OCI-LY7 (cell line): ENCODE results near the gene KBTBD4. TPM values are rescaled to one million over a fixed set of nuclear protein-coding genes. Genes with fewer than 3 reads are reported as not detected.

Source experiments
- BruUV-seq: library from RNA; stranded (reverse); fragments of 400-500 nt; replicated peaks from 2 replicates; lab custom pipeline; 2021; lab: Mats Ljungman, UMichigan
- CTCF ChIA-PET: fragments of 300-600 bp; sonication (Branson Sonifier 250); formaldehyde crosslinking; loops from one replicate; lab custom pipeline; 2022; ENCODE audit warnings: antibody characterized with exemption; ENCODE audit not compliant: unreplicated experiment; lab: Charles Lee
- POLR2A ChIA-PET: fragments of 300-600 bp; sonication (Branson Sonifier 250); formaldehyde crosslinking; loops from one replicate; lab custom pipeline; 2022; ENCODE audit warnings: antibody characterized with exemption; lab: Charles Lee
- DNase-seq: peaks from one replicate; pipeline ENCODE4 v3.0.0-alpha.2; 2015; ENCODE audit warnings: low spot score
- H2AFZ ChIP-seq: fragments of 200-600 bp; sonication (generic), shearing (Covaris generic); 2 replicates; pipeline ENCODE4 v1.6.1; 2014; ENCODE audit warnings: mild to moderate bottlenecking, antibody characterized with exemption, low read length, moderate library complexity
- H3K27ac ChIP-seq: fragments of 200-600 bp; sonication (generic); 2 replicates; pipeline ENCODE4 v1.5.1; 2014; ENCODE audit warnings: mixed run types, low read depth, mild to moderate bottlenecking, moderate library complexity, low read length, inconsistent platforms; ENCODE audit not compliant: poor library complexity, severe bottlenecking
- H3K36me3 ChIP-seq: fragments of 200-600 bp; sonication (generic); 2 replicates; pipeline ENCODE4 v1.6.1; 2014; ENCODE audit warnings: mild to moderate bottlenecking, antibody characterized with exemption, low read length, moderate library complexity, mixed read lengths; ENCODE audit not compliant: insufficient read depth
- H3K4me1 ChIP-seq: fragments of 200-600 bp; sonication (generic); 2 replicates; pipeline ENCODE4 v1.5.1; 2014; ENCODE audit warnings: mild to moderate bottlenecking, low read length; ENCODE audit not compliant: insufficient read depth, poor library complexity, severe bottlenecking
- H3K4me2 ChIP-seq: fragments of 200-600 bp; sonication (generic); 2 replicates; pipeline ENCODE4 v1.6.1; 2014; ENCODE audit warnings: mild to moderate bottlenecking, low read length
- H3K4me3 ChIP-seq: fragments of 200-600 bp; sonication (generic); 2 replicates; pipeline ENCODE4 v1.5.1; 2014; ENCODE audit warnings: mild to moderate bottlenecking, low read depth, low read length; ENCODE audit not compliant: poor library complexity, severe bottlenecking
- H3K79me2 ChIP-seq: fragments of 200-600 bp; sonication (generic); 2 replicates; pipeline ENCODE4 v1.6.1; 2016; ENCODE audit warnings: low read depth, mild to moderate bottlenecking, low read length, moderate library complexity, mixed read lengths; ENCODE audit not compliant: insufficient read depth
- H3K9me2 ChIP-seq: fragments of 200-600 bp; sonication (generic); 2 replicates; pipeline ENCODE4 v1.6.1; 2016; ENCODE audit warnings: mild to moderate bottlenecking, low read length, mixed read lengths; ENCODE audit not compliant: insufficient read depth
- H3K9me3 ChIP-seq: fragments of 200-600 bp; sonication (generic); 2 replicates; pipeline ENCODE4 v1.6.1; 2014; ENCODE audit warnings: mild to moderate bottlenecking, mixed run types, low read length, mixed read lengths
- H4K20me1 ChIP-seq: fragments of 200-600 bp; sonication (generic); 2 replicates; pipeline ENCODE4 v1.6.1; 2014; ENCODE audit warnings: mild to moderate bottlenecking, antibody characterized with exemption, low read length, moderate library complexity, mixed read lengths; ENCODE audit not compliant: insufficient read depth
- EZH2phosphoT487 ChIP-seq: fragments of 200-600 bp; sonication (generic); IDR thresholded peaks from 2 replicates; pipeline ENCODE4 v1.6.1; 2018; ENCODE audit warnings: low read depth, borderline replicate concordance, mild to moderate bottlenecking, mixed run types, antibody characterized with exemption, low read length, moderate library complexity, mixed read lengths
- intact Hi-C: fragments of 100-400 bp; cut with micrococcal nuclease; formaldehyde crosslinking; loops from one replicate; pipeline ENCODE4 v1.10.0; 2022; ENCODE audit not compliant: unreplicated experiment
- total RNA-seq, 2 experiments: library from RNA; depleted of rRNA in 1 of 2; stranded (reverse); fragments of >200 nt in 1 of 2; shearing (Covaris generic) in 1 of 2; gene quantifications; 2 replicates each; pipeline ENCODE4 v1.2.3, GENCODE V29; 2014 to 2022
- TF ChIP-seq, protein P1 (sequence below): fragments of 200-600 bp; sonication (generic); conservative IDR thresholded peaks from 2 replicates; pipeline ENCODE4 v1.5.1; 2014; ENCODE audit warnings: mild to moderate bottlenecking, antibody characterized with exemption, low read length, moderate library complexity, mixed read lengths

The KBTBD4 gene
- total RNA-seq, 2 experiments from 2014 or later, result 18.4 to 25.2 TPM

DNA sequence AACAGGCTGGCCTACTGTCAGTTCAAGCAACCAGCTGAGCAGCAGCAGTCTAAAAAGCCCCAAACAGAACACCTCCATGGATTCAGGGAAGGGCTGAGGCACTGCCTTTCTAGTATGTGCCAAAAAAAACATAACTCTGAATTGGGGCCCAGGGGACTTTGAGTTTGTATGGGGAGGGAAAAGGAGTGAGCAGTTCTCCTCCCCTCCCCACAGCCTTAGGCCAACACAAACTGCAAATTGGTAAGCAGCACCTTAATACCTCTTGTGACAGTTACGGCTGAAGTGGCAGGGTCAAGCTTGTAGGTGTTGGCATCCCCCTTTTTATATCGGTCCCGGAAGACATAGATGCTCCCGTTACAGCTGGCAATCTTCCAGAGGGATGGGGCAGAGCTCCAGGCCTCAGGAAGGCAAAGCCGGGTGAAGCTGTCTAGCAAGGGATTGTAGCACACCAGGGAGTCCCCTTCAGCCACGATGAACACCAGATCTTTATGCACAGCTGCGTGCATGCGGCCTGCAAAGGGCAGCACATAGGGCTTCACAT lies 6.0 kb downstream of the KBTBD4 start:
- Histone ChIP-seq H3K36me3 (peaks cover 86% of the 10 kb centered on the region), H3K9me2 (no peaks in the 10 kb centered on the region), H3K9me3 (no peaks in the 10 kb centered on the region), H3K4me2 (no peak overlapping the region), H3K79me2 (peaks cover 10% of the 10 kb centered on the region), H3K4me3 (no peak overlapping the region), H3K27ac (no peak overlapping the region), H4K20me1 (no peaks in the 10 kb centered on the region), H3K4me1 (peaks cover 8% of the 10 kb centered on the region), H2AFZ (no peak overlapping the region)
- POLR2A ChIA-PET, result interaction anchor here (0.6 kb wide), 1 partner anchor 226 kb away, joined by 4 read pairs; no protein-coding TSS in a partner anchor
- no peak for DNase-seq
- intact Hi-C loops, result loop anchor here (10.0 kb wide), 1 partner anchor 142 kb away; the partner anchor contains the start of gene AGBL2
- CTCF ChIA-PET, result no interaction called here
- no peak for TF ChIP-seq EZH2phosphoT487
- no TSS peak for BruUV-seq

DNA sequence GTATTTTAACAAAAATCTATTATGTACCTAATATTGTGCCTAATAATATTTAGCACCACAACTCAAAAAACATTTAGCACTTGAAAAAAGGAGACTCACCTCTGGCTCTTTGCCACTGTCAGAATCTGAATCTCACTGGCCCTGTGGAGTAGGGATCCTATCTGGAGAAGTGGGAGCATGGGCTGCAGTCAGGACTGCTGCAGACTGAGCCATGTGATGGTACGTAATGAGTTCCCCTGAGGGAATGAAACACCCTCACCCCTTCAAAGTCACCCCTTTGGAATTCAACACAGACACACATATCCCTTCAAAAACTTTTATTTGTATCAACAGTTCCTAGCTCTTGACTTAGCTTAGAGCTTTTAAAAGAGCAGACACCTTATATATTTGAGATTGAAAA lies 6.9 kb downstream of the KBTBD4 start:
- intact Hi-C loops, result loop anchor here (10.0 kb wide), 1 partner anchor 143 kb away; the partner anchor contains the start of gene AGBL2
- ChIA-PET POLR2A (interaction anchor here (0.9 kb wide), 1 partner anchor 10 kb away, joined by 3 read pairs; no protein-coding TSS in a partner anchor), CTCF (no interaction called here)
- H3K36me3 ChIP-seq, result peaks cover 77% of the 10 kb centered on the region
- BruUV-seq, result no TSS peak
- no peaks in the 10 kb centered on the region for H3K4me1 ChIP-seq
- H3K9me2 ChIP-seq, result no peaks in the 10 kb centered on the region
- no peaks in the 10 kb centered on the region for H3K9me3 ChIP-seq
- H3K79me2 ChIP-seq, result peaks cover 2% of the 10 kb centered on the region; the same call in 1 of the 2 replicates
- H3K4me3 ChIP-seq, result no peak overlapping the region
- H3K4me2 ChIP-seq, result no peak overlapping the region
- H3K27ac ChIP-seq, result no peak overlapping the region
- no peaks in the 10 kb centered on the region for H4K20me1 ChIP-seq
- DNase-seq, result no peak
- TF ChIP-seq, protein P1, sequence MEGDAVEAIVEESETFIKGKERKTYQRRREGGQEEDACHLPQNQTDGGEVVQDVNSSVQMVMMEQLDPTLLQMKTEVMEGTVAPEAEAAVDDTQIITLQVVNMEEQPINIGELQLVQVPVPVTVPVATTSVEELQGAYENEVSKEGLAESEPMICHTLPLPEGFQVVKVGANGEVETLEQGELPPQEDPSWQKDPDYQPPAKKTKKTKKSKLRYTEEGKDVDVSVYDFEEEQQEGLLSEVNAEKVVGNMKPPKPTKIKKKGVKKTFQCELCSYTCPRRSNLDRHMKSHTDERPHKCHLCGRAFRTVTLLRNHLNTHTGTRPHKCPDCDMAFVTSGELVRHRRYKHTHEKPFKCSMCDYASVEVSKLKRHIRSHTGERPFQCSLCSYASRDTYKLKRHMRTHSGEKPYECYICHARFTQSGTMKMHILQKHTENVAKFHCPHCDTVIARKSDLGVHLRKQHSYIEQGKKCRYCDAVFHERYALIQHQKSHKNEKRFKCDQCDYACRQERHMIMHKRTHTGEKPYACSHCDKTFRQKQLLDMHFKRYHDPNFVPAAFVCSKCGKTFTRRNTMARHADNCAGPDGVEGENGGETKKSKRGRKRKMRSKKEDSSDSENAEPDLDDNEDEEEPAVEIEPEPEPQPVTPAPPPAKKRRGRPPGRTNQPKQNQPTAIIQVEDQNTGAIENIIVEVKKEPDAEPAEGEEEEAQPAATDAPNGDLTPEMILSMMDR, result no peak
- TF ChIP-seq EZH2phosphoT487, result no peak
- H2AFZ ChIP-seq, result no peak overlapping the region

DNA sequence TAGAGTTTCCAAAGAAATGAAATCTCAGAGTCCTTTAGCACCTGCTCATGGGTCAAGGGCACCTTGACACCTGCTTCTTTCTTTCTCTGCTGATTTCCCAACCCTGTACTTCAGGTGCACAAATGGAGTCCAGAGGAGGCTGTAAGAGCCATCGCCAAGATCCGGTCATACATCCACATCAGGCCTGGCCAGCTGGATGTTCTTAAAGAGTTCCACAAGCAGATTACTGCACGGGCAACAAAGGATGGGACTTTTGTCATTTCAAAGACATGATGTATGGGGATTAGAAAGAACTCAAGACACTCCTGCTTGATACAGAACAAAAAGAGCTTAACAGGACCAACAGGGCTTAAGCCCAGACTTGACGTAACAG lies 7.4 kb downstream of the KBTBD4 start:
- peaks cover 5% of the 10 kb centered on the region; the same call in 1 of the 2 replicates for H3K79me2 ChIP-seq
- no peak overlapping the region for H3K27ac ChIP-seq
- intact Hi-C loops, result loop anchor here (10.0 kb wide), 1 partner anchor 143 kb away; the partner anchor contains the start of gene AGBL2

More for the DNA sequence above, 7.4 kb downstream of the KBTBD4 start:
- H3K4me1 ChIP-seq, result no peaks in the 10 kb centered on the region
- TF ChIP-seq EZH2phosphoT487, result no peak
- TF ChIP-seq, protein P1, result no peak
- ChIA-PET POLR2A (no interaction called here), CTCF (no interaction called here)
- no peaks in the 10 kb centered on the region for H3K9me2 ChIP-seq
- no peak for DNase-seq
- H4K20me1 ChIP-seq, result no peaks in the 10 kb centered on the region
- H2AFZ ChIP-seq, result no peak overlapping the region
- BruUV-seq, result no TSS peak
- H3K4me3 ChIP-seq, result no peak overlapping the region
- H3K9me3 ChIP-seq, result no peaks in the 10 kb centered on the region
- no peak overlapping the region for H3K4me2 ChIP-seq
- peaks cover 72% of the 10 kb centered on the region for H3K36me3 ChIP-seq
